Activated T-cell treated with anti-CD3 and anti-CD28 coated beads for 4 hours (primary cell): ENCODE results near the gene NEMP1.
A peak's percentile ranks its signal among the peaks of the same experiment; 100 is the strongest.

Experiments used
- DNase-seq: peaks from one replicate; pipeline ENCODE4 v3.0.0-alpha.2; 2020

The NEMP1 gene

DNA sequence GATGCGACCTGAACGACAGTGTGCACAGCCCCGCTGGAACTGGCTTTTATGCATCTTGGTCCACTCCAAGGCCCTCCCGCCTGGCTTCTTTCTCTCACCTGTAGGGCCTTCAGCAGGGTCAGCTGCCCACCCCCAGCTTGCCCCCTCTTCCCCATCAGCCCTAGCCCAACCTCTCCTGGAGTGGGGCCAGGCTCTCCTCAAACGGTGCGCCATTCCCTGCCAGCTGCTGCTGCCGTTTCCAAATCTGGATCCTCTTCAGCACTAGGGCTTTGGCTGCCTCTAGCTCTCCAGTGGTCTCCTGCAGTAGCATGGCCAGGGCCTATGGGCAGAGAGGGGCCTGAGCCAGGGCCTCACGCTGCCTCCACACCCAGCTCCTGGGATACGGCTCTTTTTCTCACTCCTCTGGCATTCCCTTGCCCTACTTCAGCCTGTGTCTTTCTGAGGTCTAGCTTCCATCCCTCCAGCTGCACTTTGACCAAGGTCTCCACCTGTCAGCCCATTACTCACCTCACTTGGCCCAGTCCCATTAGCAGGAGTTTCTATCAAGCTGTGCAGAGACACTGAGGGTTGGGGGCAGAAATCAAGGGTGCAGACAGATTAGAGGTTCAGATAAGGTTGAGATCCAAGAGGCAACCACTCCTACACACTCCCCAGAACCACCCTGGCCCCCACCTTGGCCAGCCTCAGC is 27.6 kb upstream of the NEMP1 start:
- no peak for DNase-seq

DNA sequence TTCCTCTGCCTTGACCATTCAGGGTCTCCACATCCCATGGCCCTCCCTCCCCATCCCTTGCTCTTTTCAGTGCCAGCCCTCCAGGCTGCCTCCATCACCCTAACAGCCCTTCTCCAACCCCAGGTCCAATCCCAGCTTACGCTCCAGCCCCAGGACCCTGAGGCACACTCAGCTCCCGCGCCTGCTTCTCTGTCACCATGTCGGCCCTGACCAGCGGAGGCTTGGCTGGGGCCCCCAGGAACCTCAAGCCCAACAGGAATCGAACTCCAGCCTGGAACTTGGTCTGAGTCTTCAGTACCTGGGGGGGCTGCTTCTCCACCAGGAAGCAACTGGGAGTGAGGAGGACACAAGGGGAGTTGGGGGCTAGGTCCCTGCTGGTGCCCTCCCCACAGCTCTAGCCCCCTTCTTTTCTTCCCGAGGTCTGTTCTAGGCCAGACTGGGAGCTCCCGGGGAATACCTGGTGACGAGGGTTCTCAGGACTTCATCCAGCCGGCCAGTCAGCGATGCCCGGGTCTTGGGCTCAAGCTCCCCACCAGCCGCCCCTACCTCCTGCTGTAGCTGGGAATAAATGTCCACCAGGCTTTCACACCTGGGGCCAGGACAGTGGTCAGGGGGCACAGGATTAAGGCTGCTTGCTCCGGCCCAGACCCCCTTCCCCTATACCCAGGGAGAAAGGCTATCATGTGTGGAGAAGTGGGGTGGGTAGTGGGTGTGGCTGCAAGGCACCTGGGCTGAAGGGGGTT is 26.6 kb upstream of the NEMP1 start:
- no peak for DNase-seq

DNA sequence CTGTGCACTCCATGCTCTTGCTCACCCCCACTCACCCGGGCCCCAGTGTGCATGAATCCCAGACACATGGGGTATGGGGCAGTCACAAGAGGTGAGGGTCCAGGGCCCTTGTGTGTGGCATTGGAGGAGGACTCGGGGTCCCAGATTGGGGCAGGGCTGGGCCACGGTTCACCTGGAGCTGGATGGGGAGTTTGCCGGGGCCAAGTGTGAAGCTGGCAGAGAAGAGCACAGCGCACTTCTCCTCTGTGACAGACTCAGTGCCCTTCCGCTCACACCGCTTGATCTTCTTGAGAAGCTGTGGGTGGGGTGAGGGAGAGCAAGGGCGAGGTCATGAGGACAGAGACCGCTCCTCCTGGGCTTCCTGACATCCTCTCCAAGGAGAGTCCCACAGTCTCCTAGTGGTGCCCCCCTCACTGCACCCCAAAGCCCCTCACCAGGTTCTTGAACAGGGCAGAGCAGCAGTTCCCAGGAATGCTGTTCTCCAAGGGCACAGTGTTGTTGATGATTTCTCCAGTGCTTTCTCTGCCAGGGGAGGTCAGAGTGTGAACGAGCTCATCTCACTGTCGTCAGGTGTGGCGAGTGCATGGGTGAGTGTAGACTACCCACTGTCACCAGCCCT is 25.8 kb upstream of the NEMP1 start:
- DNase-seq = no peak

DNA sequence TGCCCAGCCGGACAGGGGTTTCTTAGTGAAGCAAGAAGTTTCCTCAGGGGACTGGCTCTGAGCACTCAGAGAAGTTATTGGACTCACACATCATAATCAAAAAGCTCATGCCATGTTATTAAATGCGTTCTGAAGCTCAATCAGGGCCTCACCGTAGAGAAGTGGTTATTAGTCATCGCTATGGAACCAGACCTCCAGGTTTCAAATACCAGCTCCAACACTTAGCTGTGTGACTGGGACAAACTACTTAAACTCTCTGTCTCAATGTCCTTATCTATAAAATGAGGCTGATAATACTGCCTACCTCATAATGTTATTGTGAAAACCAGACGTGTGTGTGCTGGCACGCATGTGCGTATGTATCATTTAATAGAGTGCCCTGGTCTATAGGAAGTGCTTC is 25.3 kb upstream of the NEMP1 start:
- no peak for DNase-seq

DNA sequence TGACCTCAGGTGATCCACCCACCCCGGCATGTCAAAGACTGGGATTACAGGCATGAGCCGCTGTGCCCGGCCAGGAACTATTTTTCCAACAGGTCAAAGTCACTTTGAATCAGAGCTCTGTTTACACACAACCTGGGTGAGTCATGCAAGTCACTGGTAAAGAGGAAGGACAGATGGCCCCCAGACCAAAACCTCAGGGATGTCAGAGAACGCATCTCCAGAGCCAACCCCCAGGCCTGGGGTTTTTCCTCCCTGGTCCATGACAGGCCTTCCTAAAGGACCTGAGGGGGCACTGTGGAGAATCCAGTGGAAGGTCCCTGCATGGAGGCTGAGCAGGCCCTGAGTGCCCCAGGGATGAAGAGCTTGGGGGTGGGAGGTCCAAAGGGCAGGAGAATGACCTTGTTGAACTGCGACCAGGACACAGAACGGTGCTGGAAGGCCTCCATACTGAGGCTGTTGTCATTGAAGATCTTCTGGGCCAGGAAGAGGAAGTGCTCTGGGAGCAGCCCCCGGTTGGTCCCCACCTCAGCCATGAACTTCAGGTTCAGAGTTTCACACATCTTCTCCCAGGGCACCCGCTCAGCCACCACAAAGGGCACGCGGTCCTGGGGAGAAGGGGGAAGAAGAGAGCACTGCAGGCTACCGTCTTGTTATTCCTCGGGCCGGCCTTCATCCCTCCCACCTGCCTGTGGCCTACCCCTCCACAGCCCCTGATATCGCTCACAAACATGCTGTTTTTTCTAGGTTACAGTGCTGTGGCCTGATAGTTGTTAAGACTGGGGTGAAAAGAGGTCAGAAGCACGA is 23.5 kb upstream of the NEMP1 start:
- DNase-seq = no peak

DNA sequence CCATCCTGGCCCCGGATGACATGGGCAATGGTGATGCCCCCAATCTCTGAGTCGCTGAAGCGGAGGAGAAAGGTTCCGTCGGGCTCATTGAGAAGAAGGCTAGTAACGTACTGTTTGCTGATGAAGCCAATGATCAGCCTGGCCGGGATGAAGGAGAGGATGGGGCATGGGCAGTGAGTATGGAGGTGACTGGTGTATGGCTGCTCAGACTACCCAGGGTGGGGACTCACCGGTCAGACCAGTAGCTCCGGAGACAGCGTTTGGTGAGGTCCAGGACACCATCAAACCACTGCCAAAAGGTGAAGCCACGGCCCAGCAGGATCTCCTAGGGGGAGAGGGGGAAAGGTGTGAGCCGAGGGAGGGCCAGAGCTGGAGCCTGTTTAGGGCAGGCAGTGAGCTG is 21.2 kb upstream of the NEMP1 start:
- DNase-seq = no peak

DNA sequence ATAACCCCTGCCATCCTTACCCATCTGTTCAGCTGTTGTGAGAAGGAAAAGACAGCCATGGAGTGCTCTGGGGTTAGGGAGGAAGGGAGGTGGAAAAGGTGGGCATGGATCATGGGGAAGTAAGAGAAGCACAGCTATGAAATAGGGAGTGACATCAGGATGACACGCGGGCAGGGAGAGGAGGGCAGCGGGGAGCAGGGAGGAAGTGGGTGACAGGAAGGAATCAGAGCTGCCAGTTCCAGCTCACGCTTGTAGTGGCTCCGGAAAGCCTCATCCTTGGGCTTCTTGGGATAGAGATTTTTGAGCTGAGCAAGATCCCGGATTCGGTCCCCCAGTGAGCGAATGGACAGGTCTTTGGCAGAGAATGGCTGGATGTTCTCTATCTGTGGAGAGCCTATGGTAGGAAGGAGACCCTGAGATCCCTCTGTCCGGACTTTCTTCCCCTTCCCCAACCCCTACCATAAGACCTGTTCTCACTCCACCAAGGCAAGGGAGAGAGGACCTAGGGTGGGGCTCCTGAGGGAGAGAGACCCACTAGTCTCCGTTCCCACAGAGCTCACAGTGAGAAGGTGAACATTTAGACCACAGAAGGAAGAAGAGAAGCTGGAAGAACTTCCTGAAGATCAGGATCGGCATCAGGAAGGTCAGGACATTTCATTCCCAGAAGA is 20.6 kb upstream of the NEMP1 start:
- no peak for DNase-seq

DNA sequence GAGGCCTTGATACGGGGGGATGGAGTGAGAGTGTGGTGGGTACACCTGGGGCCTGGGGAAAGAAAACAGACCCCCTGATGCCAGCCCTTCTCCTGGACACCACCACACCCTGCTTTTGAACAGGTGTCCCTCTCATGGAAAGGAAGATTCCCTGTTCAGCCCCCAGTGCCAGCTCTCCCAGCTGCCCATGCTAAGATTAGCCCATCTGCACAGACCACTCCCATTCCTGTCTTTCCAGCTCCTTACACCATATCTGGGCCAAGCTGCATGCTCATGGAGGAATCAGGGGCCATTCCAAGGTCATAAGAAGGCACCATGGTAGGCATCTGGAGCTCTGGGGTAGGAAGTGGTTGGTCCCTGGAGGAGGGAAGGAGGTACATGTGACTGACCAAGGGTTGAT is 20.0 kb upstream of the NEMP1 start:
- DNase-seq = no peak

DNA sequence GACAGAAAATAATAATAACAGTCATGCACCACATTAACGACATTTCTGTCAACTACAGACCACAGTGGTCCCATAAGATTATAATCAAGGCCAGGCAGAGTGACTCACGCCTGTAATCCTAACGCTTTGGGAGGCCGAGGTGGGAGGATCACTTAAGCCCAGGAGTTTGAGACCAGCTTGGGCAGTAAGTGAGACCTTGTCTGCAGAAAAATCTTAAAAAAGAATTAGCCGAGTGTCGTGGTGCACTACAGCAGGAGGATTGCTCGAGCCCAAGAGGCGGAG is 18.9 kb upstream of the NEMP1 start:
- no peak for DNase-seq

DNA sequence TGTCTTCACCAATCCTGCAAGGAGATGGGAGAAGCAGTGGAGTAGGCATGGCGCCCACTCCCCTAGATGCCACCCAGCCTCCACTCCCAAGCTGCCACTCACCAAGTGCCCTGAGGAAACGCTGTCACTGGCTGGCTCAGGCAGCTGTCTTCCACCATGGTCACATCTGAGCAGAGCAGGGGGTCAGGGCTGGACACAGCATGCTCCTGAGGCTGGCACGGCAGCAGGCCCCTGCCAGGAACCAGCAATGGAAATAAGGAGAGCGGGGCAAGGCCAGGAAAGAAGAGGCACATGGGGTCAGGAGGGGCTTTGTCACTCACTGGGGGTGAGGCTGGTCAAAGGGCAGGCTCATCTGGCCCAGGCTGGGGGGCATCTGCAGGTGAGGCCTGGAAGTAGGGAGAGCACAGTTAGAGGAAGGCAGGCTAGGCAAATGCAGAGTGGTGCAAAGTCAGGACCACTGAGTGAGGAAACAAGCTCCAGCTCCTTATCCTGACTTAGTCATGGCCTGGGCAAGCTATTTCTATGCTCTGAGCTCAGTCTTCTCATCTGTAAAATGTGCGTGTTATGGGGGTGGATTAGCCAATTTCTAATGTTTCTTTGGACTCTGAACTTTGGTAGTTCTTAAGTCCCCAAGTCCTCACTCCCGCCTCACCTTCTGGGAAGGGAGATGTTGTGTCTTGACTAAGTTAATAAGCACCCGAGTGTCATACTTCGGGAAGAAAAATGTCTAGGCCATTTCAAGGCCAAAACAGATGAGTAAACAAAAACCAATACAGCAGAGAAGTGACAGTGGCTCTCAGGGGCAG is 18.4 kb upstream of the NEMP1 start:
- DNase-seq = no peak

DNA sequence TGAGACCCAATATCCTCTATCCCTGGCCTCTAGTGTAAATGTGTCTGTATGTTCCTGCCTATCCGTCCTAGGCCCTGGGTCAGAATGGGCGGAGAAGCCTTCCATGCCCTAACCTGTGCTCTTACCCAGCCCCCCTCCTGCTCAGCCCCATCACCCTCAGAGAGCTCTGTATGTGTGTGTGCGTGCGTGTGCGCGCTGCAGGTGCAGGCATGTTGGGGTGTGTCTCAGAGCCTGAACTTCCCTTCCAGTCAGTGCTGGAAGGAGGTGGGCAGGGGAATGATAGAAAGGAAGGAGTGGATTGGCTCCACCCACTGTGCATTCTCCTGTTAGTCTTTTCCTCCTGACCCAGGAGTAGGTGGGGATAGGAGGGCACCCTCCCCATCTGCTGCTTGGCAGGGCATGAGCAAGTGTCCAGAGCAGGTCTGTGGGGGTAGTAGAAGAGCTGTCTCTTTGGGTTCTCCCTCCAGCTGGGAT is 17.5 kb upstream of the NEMP1 start:
- no peak for DNase-seq

DNA sequence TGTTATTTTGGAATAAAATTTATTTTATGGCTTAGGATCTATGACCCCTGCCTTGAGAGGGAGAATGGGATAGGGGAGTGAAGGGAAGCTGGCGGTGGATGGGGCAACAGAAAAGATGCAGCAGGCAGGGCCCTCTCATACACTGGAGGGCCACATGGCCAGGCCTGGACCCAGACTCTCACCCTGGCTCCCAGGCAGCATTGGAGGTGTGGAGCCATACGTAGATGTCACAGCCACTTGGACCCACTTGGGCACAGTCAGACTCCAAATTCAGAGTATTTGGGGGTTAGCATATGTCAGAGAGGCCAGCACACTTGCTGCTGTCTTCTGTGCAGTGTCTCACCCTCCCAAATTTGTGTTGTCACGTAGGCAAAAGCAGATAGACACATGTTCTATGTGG is 16.8 kb upstream of the NEMP1 start:
- no peak for DNase-seq

DNA sequence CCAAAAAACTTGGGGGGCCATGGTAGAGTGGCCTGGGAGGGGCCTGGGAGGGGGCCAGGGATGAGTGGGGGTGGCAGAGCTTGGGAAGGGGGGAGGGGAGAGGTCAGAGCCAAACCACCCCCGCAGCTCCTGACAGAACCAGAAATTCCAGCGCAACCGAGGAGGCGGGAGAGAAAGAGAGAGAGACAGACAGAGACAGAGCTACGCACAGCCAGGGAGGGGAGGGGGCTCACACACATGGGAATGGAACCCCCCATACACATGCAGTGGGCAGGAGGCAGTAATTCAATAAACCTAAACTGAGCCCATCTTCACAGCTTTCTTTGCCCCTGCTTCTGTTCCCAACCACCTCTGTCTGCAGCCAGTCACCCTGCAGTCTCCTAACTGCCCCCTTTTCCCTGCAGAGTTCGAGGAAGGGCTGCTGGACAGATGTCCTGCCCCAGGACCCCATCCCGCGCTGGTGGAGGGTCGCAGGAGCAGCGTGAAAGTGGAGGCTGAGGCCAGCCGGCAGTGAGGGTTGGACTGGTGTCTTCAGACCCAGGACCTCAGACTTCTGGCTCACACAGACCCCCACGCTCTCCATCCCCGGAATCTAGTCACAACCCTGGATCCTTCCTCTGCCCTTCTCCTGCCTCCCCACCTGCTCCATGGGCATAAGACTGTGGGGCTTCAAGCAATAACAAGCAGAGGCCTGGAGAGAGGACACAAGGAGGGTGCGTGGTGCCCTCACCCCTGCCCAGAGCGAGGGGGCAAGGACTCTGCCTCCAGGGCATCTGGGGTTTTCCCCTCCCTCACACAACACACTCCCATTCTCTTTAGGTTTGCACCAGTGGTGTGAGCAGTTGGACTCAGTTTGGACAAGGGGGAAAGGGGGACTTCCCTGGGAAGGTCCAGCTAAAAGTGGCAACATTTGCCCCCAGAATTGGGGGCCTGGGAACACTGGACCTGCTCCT is 15.9 kb upstream of the NEMP1 start:
- no peak for DNase-seq

DNA sequence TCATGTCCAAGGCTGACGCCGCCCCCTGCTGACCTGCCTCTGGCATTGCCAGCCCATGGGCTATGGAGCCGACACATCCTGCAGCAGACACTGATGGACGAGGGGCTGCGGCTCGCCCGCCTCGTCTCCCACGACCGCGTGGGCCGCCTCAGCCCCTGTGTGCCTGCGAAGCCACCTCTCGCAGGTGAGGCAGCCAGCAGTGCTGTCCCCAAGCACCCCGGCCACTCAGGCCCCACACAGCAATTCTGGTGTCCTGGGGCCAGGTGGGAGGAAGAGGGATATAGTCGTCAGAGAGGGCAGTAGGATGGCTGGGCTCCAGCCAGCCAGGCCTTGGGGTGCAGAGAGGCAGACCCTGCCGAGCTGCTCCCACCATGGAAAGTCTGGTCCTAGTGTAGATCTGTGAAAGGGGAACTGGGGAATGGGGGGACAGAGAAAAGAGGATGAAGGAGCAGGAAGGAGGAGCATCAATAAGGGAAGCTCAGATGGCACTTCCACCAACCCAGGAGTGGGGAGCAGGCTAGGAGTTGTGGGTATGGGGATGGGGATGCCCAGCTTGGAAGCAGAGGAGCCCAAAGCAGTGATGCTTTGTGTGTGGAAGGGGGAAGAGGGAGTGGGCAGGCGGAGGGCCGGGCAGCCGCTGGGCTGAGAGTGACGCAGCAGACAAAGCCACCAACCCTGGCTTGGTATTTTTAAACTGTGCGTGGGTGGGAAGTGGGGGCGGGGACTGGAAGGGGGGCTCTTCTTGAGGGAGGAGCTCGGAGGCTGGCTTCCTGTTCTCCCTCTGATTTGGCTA is 15.0 kb upstream of the NEMP1 start:
- peak; percentile 83 for DNase-seq

DNA sequence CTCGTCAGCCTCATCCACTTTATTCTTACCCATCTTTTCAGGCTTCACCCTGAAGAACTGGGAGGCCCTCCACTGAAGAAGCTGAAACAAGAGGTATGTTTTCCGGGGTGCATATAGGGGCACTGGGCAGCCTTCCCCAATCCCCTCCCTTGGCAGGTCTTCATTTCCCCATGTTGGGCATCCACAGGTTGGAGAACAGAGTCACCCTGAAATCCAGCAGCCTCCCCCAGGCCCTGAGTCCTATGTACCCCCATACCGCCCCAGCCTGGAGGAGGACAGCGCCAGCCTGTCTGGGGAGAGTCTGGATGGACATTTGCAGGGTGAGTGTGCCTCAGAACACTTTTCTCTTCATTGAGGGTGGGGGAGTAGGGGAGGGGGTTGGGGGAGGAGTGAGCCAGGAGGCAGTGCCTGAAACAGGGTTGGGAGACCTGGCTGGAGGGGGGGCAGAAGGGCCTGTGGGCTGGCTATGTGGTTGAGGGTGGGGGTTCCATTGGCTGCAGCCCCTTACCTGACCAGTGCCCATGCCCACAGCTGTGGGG is 14.4 kb upstream of the NEMP1 start:
- DNase-seq = no peak

DNA sequence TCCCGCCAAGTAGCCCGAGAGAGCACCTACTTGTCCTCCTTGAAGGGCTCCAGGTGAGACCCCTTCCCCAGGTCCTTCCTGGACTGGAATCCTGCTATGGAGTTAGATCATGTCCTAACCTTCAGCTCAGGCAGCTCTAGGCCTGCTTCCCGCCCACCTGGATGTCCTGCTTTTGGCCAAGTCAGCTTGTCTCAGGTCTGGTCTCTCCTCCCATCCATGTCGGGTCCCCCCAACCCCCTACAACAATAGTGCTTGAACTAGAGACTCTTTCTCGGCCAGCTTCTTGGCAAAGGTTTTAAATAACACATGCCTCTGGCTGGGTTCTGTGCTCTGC is 13.9 kb upstream of the NEMP1 start:
- no peak for DNase-seq

DNA sequence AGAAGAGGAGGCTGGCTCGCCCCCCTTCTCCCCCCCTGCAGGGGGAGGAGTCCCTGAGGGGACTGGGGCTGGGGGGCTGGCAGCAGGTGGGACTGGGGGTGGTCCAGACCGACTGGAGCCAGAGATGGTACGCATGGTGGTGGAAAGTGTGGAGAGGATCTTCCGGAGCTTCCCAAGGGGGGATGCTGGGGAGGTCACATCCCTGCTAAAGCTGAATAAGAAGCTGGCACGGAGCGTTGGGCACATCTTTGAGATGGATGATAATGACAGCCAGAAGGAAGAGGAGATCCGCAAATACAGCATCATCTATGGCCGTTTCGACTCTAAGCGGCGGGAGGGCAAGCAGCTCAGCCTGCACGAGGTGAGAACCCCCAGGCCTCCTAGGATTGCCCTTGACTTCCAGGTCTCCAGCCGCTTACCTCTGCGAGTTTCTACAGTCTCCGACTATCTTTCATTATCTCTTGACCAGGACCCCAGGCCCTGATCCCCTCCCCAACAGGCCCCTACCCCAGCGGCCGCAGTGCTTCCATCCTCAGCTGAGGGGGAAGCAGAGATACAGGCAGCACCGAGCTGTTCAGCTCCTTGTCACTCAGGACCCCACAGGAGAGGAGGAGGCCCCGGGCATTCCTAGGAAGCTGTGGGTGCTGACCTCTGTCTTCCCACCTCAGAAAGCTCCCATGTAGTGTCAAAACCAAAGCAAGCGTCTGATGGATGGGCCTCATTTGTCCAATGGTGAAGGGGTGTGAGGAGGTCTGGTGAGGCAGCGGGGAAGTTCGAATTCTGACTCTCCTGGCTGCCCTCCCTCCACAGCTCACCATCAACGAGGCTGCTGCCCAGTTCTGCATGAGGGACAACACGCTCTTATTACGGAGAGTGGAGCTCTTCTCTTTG is 13.3 kb upstream of the NEMP1 start:
- no peak for DNase-seq

DNA sequence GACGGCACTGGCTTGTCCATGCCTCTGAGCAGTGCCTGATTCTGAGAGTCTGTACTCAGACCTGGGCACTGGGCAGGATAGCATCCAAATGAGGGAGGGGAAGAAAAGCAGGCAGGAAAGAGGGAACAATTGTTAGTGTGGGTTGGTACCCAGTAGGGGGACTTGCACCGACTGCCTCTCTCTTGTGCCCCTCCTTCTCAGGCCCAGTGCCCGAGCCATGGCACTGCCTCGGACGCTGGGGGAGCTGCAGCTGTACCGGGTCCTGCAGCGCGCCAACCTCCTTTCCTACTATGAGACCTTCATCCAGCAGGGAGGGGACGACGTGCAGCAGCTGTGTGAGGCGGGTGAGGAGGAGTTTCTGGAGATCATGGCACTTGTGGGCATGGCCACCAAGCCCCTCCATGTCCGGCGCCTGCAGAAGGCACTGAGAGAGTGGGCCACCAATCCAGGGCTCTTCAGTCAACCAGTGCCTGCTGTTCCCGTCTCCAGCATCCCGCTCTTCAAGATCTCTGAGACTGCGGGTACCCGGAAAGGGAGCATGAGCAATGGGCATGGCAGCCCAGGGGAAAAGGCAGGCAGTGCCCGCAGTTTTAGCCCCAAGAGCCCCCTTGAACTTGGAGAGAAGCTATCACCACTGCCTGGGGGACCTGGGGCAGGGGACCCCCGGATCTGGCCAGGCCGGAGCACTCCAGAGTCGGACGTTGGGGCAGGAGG is 12.5 kb upstream of the NEMP1 start:
- no peak for DNase-seq
